Liver (tissue), 9 donors: ENCODE data around the gene NEURL1. TPM values are rescaled to one million over a fixed set of nuclear protein-coding genes. Genes with fewer than 3 reads are reported as not detected.

ENCODE experiments used
- DNase-seq: peaks from one replicate; pipeline ENCODE4 v3.0.0-alpha.2; 2017; ENCODE audit warnings: low spot score
- H3K27ac ChIP-seq, 2 donors: one replicate each; pipeline ENCODE4 v1.7.0; 2013; ENCODE audit warnings: inconsistent platforms in 2 of 2, low read length in 2 of 2, control low read depth in 1 of 2, low read depth in 1 of 2, mild to moderate bottlenecking in 1 of 2
- H3K27me3 ChIP-seq, 4 donors: one replicate each; pipeline versions ENCODE4 v1.6.1 to v1.7.0; 2013; ENCODE audit warnings: low read length in 3 of 4, inconsistent platforms in 1 of 4, mild to moderate bottlenecking in 1 of 4, moderate library complexity in 1 of 4; ENCODE audit not compliant: control insufficient read depth in 4 of 4, insufficient read depth in 4 of 4
- H3K36me3 ChIP-seq, 4 donors: one replicate each; pipeline versions ENCODE4 v1.6.1 to v1.7.0; 2013; ENCODE audit warnings: low read length in 3 of 4, mild to moderate bottlenecking in 3 of 4, low read depth in 1 of 4, moderate library complexity in 1 of 4; ENCODE audit not compliant: control insufficient read depth in 4 of 4, insufficient read depth in 3 of 4
- H3K4me1 ChIP-seq, 4 donors: one replicate each; pipeline versions ENCODE4 v1.6.1 to v1.7.0; 2013; ENCODE audit warnings: low read length in 3 of 4, mild to moderate bottlenecking in 3 of 4, moderate library complexity in 1 of 4; ENCODE audit not compliant: control insufficient read depth in 4 of 4, insufficient read depth in 4 of 4
- H3K4me3 ChIP-seq, 3 donors: one replicate each; pipeline versions ENCODE4 v1.6.1 to v1.7.0; 2013; ENCODE audit warnings: low read length in 3 of 3, control low read depth in 1 of 3, low read depth in 1 of 3, mild to moderate bottlenecking in 1 of 3
- H3K9ac ChIP-seq, 2 donors: one replicate each; pipeline ENCODE4 v1.7.0; 2013; ENCODE audit warnings: low read length in 2 of 2, mild to moderate bottlenecking in 2 of 2, moderate library complexity in 2 of 2, control low read depth in 1 of 2, low read depth in 1 of 2
- H3K9me3 ChIP-seq, 4 donors: one replicate each; pipeline versions ENCODE4 v1.6.1 to v1.7.0; 2013; ENCODE audit warnings: low read length in 3 of 4; ENCODE audit not compliant: control insufficient read depth in 4 of 4
- CTCF ChIP-seq: fragments of 150-350 bp; IDR thresholded peaks from 2 replicates; pipeline ENCODE4 v1.5.1; 2017; ENCODE audit warnings: improper control_type of control experiment, low read depth, low read length; ENCODE audit not compliant: missing input control
- EGR1 ChIP-seq, 2 donors: IDR thresholded peaks; 2 replicates each; pipeline ENCODE4 v1.6.1; 2016 to 2018; ENCODE audit warnings: antibody characterized with exemption in 2 of 2, low read depth in 2 of 2
- FOXA1 ChIP-seq: IDR thresholded peaks from 2 replicates; pipeline ENCODE4 v1.6.1; 2016; ENCODE audit warnings: antibody characterized with exemption
- FOXA2 ChIP-seq: IDR thresholded peaks from 2 replicates; pipeline ENCODE4 v1.6.1; 2016; ENCODE audit warnings: antibody characterized with exemption
- HNF4A ChIP-seq, 2 donors: conservative IDR thresholded peaks; 2 replicates each; pipeline ENCODE4 v1.6.1; 2016; ENCODE audit warnings: antibody characterized with exemption in 2 of 2, mild to moderate bottlenecking in 2 of 2
- HNF4G ChIP-seq: IDR thresholded peaks from 2 replicates; pipeline ENCODE4 v1.6.1; 2016; ENCODE audit warnings: antibody characterized with exemption
- JUND ChIP-seq, 2 donors: IDR thresholded peaks; 2 replicates each; pipeline ENCODE4 v1.6.1; 2016; ENCODE audit warnings: antibody characterized with exemption in 2 of 2
- NR2F2 ChIP-seq: IDR thresholded peaks from 2 replicates; pipeline ENCODE4 v1.6.1; 2016; ENCODE audit warnings: antibody characterized with exemption
- RAD21 ChIP-seq, 2 donors: IDR thresholded peaks; 2 replicates each; pipeline ENCODE4 v1.6.1; 2016; ENCODE audit warnings: antibody characterized with exemption in 2 of 2, mild to moderate bottlenecking in 2 of 2
- REST ChIP-seq: IDR thresholded peaks from 2 replicates; pipeline ENCODE4 v1.6.1; 2016; ENCODE audit warnings: antibody characterized with exemption, mild to moderate bottlenecking
- RXRA ChIP-seq, 2 donors: IDR thresholded peaks; 2 replicates each; pipeline ENCODE4 v1.6.1; 2017 to 2018; ENCODE audit warnings: antibody characterized with exemption in 2 of 2, mild to moderate bottlenecking in 1 of 2
- SP1 ChIP-seq: IDR thresholded peaks from 2 replicates; pipeline ENCODE4 v1.6.1; 2018; ENCODE audit warnings: antibody characterized with exemption, mild to moderate bottlenecking
- ZBTB33 ChIP-seq: IDR thresholded peaks from 2 replicates; pipeline ENCODE4 v1.6.1; 2016; ENCODE audit warnings: antibody characterized with exemption
- WGBS: extraction: QIAGEN DNeasy Blood & Tissue Kit; methylation state at CpG from one replicate; pipeline ENCODE4 v1.1.7; 2013; 5-methylcytosine and 5-hydroxymethylcytosine counted together
- polyA plus RNA-seq, 2 donors: library from polyadenylated mRNA; stranded (reverse) in 1 of 2; unstranded in 1 of 2; fragments of 200-250 nt in 1 of 2; fragments of >200 nt in 1 of 2; fragmentation: Nextera tagmentation in 1 of 2; extraction: Ambion mirVana in 1 of 2; gene quantifications; one replicate each; pipeline versions ENCODE4 v1.2.1 to v1.2.3, GENCODE V29; 2013 to 2015
- total RNA-seq, 2 donors: library from RNA; depleted of rRNA; stranded (reverse); fragments of >200 nt; gene quantifications; one replicate each; pipeline ENCODE4 v1.2.3, GENCODE V29; 2014
- donor health status: healthy.
- donor health status: healthy.
- donor health status: healthy.
- donor health status: healthy.
- donor health status: healthy.

NEURL1 gene
- total and polyA plus RNA-seq, 4 donors, result 0.11 to 3.9 (median 0.74) TPM

- Histone ChIP-seq H3K4me1 (peaks cover 0 to 2% (median 0%) of the 10 kb centered on the region in 4 donors), H3K4me3 (no peak overlapping the region), H3K27me3 (no peaks in the 10 kb centered on the region), H3K36me3 (no peaks in the 10 kb centered on the region), H3K27ac (no peak overlapping the region), H3K9me3 (no peaks in the 10 kb centered on the region), H3K9ac (no peak overlapping the region)
- no peak for DNase-seq
- TF ChIP-seq ZBTB33 (no peak), EGR1 (IDR thresholded peaks at IDR 0.05; ENCODE audit: low read depth in 2 of 2) (no peak), HNF4G (no peak), FOXA2 (no peak), CTCF (no peak), JUND (IDR thresholded peaks at IDR 0.05) (no peak), NR2F2 (no peak), RXRA (IDR thresholded peaks at IDR 0.05) (no peak), REST (no peak), SP1 (no peak)
- 78% methylated on average over 2 of the region's 2 CpGs for WGBS
These were observed 6.1 kb upstream of the NEURL1 start for GRCh38 chr10:103487410-103487708.

- Histone ChIP-seq H3K4me1 (peaks cover 2 to 14% (median 10%) of the 10 kb centered on the region in 4 donors), H3K4me3 (no peak overlapping the region), H3K27me3 (peaks cover 0 to 8% (median 5%) of the 10 kb centered on the region in 4 donors), H3K9me3 (no peaks in the 10 kb centered on the region), H3K9ac (no peak overlapping the region), H3K27ac (no peak overlapping the region), H3K36me3 (no peaks in the 10 kb centered on the region)
- no peak for TF ChIP-seq JUND (IDR thresholded peaks at IDR 0.05)
- no peak for TF ChIP-seq RAD21 (IDR thresholded peaks at IDR 0.05)
- TF ChIP-seq REST, result no peak
- TF ChIP-seq FOXA2, result no peak
- TF ChIP-seq EGR1 (IDR thresholded peaks at IDR 0.05; ENCODE audit: low read depth in 2 of 2), result no peak
- TF ChIP-seq ZBTB33, result no peak
- no peak for TF ChIP-seq CTCF
- no peak for TF ChIP-seq HNF4A (conservative IDR thresholded peaks at IDR 0.05)
- TF ChIP-seq FOXA1, result no peak
- DNase-seq, result no peak
- WGBS, result 90% methylated on average over 1 of the region's 1 CpG
These were observed 2.6 kb upstream of the NEURL1 start for GRCh38 chr10:103490986-103491314.
